GM19023 (cell line): Measurements from ENCODE around the gene SUN2.

ENCODE experiments used
- ATAC-seq: cut with Tn5 transposase; IDR thresholded peaks from one replicate; pipeline ENCODE4 v1.9.1; 2021; ENCODE audit warnings: mild to moderate bottlenecking, moderate library complexity; ENCODE audit not compliant: unreplicated experiment

The SUN2 gene

DNA sequence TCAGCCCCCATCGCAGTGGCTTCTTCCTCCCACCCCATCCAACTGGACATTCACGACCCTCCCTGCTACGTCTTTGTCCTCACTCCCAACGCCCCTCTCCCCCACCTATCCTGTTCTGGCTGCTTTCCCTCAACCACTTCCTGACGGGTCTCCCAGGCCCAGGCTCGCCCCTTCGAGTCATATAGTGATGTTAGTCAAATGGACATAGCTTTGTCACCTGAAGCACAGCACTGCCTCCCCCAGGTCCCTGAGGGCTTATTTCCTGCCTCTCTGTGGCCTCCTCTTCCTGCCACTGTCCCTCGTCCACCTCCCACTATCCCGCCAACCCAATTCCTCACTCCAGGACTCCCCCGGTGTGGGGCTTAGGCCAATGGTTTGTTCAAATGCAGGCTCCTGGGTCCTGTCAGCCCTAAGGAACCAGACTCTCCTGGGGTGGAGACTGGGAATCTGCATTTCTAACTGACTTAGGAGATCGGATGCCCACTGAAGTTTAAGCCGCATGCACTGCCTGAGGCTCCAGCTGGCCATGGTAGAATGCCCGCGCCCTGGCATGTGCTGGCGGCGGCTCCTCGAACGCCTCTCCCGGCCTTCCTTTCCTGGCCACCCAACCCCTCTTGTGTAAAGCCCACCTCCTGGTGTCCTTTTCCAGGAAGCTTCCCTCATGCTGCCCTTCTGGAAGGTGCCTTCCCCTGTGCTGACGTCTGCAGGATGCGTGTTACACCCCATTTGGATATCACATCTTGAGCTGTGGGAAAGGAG is 18.3 kb downstream of the SUN2 start:
- ATAC-seq = no peak

DNA sequence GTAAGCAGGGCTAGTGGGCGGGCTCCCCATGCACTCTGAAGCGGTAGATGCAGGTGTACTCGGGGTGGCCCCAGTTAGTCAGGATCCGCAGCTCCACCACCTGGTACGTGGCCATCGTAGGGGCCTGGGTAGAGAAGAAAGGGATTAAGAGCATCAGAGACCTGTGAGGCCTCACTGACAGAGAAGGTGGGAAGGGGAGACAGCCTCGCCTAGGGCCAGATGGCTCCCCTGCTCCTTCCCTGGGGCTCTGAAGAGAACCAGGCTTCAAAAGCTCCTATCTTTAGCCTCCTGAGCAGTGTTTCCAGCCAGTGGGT is 19.6 kb downstream of the SUN2 start:
- ATAC-seq = no peak

DNA sequence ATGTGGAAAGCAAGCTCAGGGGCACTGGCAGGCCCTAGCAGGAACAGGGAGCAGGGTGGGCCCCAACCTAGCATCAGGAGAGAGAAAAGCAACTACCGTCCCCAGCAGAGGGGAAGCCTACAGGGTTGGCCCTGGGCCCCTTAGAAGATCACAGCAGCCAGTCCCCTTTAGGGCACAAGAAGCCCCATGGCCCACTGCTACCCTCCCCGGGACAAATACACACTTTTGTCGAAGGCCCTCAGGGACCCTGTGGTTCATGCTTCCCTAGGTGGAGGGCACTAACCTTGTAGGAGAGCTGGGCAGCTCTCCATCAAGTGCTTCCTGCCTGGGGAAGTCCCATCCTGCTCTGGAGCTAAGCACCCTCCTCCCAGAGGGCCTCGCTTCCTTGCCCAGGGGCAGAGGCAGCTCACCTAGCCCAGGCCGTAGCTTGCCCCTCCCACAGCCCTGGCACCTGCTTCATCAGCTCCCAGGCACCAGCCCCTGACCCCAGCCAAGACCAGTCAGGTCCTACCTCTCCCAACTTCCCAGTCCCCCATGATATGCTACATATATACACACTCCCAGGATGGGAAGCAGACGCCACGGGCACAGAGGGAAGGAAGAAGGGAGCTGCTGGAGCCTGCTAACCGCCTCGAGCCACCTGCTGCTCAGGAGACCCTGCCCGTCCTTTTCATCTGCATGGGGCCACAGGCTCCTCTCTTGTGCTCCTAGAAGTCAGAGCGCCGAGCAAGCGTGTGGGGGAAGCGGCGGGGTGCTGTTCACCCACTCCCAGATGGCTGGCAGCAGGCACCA is 20.1 kb downstream of the SUN2 start:
- ATAC-seq = no peak

DNA sequence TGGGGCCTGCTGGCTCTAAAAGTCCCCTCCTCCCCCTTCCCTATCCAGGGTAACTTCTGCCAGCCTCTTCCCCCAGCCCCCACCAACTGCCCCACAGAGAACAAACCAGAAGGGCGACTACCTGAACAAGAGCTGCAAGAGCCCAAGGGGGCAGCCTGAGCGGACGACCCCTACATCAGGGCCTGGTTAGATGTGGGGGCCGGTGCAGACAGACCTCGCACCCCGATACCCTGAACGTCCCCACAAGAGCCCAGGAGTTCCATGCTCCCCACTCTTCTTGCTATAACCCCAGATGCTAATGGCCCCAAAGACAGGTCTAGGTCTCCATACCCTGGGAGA is 20.7 kb downstream of the SUN2 start:
- ATAC-seq = no peak

DNA sequence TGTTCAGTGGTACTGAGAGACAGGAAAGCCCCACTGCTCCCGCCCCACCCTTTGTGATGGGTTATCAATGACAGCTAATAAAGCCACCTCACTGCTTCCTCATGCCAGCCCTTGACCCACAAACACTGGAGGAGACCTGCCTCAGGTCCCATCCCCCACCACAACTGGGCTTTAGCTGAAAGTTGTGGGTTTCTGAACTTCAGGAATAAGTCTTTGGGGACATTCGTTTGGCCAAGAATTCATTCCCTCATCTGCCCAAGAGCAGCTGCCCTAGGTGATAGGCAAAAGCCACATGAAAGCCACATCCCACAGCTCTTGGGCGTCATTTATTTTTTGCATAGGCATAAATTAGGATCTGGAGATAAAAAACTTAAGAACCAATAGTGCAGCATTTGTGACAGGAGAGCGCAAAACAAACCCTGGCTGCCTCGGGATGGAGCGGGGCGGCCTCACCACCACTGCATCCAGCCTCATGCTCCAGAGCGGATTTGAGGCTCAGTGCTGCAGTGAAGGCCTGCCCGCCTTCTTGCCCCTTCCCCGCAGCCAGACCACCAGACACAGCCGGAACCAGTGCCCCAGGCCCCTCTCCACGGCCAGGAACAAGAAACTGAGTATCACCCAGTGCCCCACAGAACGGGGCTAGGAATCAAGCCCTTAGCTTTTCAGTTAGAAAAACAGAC is 21.2 kb downstream of the SUN2 start:
- no peak for ATAC-seq

DNA sequence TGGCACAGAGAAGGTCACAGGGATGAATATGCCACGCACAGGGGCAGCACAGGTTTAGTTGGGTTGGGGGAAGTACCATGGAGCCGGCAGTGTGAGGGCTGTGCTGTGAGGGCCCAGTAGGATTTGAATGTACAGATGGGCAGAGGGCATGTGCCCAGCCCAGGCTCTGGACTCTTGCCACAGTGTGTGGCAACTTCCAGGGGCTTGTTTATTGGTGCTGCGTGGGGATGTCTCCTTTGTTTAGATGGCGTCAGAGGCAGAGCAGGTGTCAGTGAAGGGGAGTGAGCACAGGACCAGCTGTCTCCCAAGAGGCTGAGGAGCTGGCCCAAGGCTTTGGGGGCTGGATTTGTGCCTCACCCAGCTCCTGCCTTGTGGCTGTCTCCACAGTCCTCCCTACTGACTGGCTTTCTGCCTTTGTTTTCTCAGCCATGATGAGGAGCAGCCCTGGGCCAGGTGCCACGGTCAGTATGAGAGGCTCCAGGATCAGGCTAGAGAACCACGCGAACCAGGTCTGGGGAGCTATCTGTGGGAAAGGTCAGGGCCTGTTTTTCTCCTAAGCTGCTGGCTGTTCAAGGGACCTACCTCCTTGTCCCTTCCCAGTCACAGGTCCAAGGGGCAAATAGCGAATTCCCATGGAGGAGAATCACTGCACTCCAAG is 21.9 kb downstream of the SUN2 start:
- ATAC-seq = no peak

DNA sequence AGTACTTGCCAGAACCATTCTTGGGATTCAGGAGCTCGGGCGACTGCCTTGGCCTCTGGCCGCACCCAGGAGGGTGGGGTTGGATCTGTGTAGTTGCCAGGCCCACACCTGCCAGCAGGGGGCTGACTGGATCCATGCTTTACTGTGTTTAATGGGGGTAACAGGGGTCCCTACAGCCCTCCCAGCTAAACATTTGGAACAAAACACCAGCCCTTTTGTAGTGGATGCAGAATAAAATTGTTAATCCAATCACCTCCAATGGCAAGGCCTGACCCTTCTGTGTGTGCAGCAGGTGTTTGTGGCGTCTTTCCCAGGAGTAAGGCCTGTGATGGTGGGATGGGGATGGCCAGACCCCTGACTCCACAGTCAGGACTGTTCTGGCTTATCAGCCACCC is 22.5 kb downstream of the SUN2 start:
- no peak for ATAC-seq

DNA sequence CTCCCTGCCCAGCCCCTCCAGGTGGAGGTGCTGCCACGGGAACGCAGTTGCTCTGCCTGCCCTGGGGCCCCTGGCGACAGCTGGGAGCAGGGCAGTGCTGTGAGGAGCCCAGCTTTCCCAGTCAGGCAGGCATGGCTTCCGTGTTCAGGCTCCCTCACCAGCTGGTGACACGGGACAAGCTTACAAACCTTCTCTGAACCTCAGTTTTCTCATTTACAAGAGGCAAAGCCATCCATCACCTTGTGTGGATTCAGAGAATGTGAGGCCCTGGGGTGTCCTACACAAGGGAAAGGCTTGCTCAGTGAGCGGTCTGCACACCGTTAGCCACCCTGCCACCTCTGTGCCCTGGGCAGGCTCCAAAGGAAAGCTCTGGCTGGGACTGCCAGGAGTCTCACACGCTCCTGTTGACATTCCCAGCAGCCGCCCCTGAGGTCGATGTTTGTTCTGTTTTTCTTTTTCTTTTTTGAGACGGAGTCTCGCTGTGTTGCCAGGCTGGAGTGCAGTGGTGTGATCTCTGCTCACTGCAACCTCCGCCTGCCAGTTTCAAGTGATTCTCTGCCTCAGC is 23.5 kb downstream of the SUN2 start:
- ATAC-seq = no peak

DNA sequence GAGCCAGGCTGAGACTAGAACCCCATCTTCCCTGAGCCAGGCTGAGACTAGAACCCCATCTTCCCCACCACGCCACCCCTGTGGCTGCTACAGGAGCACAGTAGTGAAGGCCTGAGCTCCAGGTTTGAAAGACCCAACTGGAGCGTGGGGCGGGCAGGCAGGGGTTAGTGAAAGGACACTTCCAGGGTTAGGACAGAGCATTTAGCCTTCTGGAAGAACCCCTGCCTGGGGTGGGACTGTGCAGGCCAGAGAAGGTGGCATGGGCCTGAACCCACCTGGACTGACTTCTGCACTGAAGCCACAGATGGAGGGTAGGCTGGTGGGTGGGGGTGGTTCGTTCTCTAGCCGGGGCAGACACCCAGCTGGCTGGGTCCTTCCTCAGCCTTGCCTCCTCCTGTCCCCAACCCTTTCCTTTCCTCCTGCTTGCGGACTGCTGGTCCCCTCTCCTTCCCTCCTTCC is 24.1 kb downstream of the SUN2 start:
- ATAC-seq = no peak

DNA sequence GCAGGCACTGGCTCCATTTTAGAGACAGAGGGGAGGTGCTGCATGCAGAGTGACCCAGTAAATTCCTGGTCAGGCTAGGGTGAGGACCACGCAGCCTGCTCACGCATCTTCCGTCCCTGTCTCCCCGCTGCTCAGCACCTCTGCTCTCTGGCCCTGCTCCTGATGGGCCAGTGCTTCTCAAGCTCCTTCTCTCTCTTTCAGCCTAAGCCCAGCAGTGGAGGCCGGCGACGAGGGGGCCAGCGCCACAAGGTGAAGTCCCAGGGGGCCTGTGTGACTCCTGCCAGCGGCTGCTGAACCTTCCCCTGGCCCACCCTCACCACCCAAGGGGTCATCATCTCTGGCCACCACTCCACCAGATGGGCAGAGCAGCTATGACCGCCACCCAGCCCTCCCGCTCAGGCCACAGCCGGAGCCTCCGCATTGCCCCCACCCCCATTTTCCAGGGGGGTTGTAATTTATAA is 25.4 kb downstream of the SUN2 start:
- ATAC-seq = no peak

DNA sequence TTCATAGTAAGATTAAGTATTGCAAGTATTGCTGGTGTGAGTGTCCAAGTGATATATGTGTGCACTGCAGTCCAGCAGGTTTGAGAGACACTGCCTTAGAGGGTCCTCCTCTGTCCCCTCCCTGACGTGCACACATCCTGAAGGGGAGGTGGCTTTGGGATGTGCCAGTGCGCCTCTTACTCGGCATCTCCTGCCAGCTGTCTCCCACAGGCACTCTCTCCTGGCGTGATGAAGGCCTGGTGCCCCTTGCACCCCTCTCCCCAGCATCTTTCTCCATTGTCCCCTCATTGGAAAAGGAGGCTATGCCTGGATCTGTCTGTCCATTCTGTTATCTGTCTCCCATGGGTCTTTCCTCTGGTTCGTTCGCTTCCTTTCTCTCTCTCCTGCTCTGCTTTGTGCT is 25.9 kb downstream of the SUN2 start:
- no peak for ATAC-seq

DNA sequence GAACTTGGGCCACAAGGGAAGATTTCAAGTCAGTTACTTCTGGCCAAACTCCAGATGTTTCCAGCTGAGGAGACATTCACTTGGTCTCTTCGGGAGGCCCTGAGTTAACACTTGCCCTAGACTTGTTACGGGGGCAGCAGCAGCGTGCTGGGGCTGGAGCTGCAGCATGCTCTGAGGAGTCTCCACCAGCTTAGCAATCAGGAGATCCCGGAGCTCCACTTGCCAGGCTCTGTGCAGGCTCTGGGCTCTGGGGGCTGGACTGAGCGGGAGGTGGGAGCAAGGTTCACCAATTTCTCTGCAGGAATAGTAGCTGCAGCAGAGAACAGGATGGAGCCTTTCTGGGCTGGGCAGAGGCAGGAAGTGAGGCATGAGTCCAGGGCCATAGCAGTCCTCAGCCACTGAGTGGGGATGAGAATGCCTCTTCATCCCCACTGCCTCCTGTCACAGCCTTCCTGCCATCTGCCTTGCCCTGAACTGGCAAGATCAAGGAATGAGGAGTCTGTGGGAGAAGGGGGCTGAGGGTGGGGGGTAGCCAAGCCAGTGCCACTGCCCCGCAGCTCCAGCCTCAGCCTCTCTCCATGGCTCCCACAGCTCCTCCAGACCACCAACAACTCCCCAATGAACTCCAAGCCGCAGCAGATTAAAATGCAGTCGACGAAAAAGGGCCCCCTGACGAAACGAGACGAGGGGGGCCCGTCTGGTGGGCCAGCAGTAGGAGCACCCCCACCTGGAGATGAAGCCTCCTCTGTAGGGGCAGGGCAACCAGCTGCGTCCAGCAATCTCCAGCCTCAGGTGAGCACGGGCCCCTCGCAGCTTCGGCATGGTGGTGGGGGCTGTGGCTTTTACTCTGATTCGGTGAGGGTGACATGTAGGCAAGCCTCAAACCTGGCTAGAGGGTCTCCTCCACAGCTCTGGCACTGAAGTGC is 26.7 kb downstream of the SUN2 start:
- ATAC-seq = no peak

DNA sequence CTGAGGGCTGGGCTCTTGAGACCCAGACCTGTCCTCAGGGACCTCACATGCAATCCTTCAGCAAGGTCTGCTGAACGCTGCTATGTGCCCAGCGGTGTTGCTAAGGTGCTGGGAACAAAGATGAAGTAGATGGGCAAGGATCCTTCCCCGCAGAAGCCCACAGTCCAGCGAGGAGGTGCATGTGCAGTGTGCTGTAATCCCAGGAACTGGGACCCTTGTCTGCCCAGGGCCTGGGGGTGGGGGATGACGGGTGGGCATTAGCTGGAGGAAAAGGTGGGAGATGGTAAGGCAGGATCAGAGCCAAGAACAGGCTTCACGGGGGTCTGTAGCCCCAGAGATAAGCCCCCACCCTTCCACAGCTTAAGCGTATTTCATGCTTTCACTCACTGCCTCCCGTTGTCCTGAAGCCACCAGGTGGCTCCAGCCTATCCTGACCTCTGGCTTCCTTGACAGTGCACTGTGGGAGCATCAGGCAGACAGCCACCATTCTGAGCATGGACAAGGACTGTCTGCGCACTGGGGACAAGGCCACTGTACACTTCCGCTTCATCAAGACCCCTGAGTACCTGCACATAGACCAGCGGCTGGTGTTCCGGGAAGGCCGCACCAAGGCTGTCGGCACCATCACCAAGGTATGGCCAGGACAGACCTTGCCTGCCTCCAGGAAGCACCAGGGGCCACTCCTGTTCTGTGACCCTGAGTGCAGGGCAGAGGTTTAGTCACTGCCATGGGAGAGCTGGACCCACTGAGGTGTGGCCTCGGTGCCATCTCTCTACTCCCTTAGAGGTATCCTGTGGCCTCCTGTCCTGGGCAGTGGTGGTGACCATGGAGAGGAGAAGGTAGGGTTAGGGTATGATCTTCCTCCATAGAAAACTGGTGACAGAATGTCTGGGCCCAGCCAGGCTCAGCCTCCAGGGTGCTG is 28.0 kb downstream of the SUN2 start:
- no peak for ATAC-seq

DNA sequence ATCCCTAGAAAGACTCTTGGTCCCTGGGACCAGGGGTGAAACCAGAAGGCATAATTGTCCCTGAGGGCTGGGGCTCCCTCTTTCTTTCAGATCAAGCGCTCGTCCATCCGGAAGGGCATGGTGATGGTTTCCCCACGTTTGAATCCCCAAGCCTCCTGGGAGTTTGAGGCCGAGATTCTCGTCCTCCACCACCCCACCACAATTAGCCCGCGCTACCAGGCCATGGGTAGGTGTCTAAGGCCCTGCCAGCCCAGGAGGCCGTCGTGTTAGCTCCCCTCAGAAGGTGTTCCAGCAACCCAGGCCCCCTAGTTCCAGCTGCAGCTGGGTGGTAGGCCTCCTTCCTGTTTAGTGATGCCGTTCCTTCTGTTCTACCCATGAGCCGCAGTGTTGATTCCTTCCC is 28.7 kb downstream of the SUN2 start:
- ATAC-seq = no peak

DNA sequence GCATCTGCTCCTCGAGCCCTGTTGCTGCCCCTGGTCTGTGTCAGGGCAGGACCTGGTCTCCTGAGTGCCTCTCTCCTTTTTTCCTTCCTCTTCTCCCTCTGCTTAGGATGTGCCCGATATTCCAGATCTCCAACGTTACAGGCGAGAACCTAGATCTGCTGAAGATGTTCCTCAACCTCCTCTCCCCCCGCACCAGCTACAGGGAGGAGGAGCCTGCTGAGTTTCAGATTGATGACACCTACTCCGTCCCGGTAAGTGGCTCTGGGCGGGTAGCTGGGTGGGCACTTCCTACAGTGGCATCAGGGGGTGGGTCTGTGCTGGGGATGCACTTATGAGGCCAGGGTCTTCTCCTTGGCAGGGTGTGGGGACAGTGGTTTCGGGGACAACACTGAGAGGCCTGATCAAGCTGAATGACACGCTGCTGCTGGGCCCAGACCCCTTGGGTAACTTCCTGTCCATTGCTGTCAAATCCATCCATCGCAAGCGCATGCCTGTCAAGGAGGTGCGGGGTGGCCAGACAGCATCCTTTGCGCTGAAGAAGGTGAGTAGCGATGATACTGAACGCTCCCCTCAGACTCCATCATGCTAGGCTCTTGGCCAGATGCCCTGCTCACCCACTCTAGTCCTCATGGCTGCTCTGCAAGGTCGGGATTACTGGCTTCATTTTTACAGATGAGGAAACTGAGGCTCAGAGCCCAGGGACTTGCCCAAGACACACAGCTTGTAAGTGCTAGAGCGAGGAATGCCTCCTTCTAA is 29.7 kb downstream of the SUN2 start:
- no peak for ATAC-seq

DNA sequence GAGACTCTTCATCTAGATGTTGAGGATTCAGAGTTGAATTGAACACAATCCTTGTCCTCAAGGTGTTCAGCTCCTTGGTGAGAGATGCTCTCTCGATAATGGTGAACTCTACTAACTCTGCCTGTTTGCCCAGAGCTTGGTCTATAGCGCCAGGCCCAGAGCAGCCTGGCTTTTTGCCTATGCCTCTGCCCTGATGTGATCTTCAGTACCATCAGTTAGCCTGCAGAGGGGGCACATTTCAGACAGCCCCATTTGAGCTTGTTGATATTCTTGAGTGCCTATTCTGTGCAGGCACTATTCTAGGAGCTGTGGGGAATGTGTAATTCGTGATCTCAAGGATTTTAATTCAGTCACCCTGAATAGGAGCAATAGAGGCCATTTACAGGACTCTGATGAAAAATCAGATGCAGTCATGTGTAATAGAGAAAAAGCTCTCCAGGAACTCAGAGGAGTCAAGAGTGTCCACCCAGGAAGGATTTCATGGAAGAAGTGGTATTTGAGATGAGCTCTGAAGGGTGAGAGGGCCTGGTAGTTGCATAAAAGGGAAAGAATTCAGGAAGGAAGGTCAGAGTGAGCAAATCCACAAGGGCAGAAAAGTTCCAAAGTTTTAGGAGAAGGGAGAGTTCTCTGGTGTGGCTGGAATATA is 30.7 kb downstream of the SUN2 start:
- ATAC-seq = no peak

DNA sequence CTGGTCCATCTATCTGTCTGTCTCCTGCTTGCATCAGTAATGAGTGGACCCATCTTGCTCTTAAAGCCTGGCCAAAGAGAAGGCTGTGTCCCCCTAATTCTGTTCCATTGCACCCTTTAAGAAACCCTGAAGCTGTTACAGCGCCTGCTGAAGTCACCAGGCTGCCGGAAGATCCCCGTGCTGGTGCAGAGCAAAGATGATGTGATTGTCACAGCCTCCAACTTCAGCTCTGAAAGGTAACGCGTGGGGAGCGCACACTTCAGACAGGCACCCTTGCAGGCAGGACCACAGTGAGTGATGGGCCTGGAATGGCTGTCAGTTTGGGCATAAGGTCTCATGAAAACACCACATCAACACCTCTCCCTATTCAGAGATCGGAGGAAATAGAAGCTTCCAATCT is 31.6 kb downstream of the SUN2 start:
- ATAC-seq = no peak

DNA sequence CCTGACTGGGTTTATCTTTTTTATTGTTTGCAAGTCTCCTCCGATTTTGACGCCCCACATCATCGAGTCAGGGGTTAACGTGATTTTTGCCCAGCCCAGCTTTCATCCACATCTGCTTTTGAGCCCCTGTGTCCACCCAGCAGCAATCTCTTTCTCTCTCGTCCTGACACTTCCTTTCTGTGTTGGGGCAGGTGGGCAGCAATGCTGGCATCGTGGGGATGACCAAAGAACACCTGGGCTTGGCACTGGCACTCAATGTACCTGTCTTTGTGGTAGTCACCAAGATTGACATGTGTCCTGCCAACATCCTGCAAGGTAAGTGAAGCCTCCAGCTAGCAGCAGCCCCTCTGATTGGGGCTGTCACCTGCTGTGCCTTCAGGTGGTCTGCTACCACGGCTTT is 34.2 kb downstream of the SUN2 start:
- no peak for ATAC-seq
